HG02759 (cell line): ENCODE measurements around the gene STK17A.
"Not testable (repeated sequence)": the region's sequence is repeated elsewhere in the genome, so short reads cannot be mapped to it uniquely, and the experiment has no call there.

ENCODE experiments used
- ATAC-seq: cut with Tn5 transposase; IDR thresholded peaks from one replicate; pipeline ENCODE4 v1.9.1; 2021; ENCODE audit warnings: mild to moderate bottlenecking, moderate library complexity; ENCODE audit not compliant: unreplicated experiment

The STK17A gene

GRCh38 chr7:43565786-43566185, 17.1 kb upstream of the STK17A start:
- ATAC-seq: no peak

GRCh38 chr7:43568529-43568928, 14.4 kb upstream of the STK17A start:
- ATAC-seq: no peak

GRCh38 chr7:43569424-43569823, 13.5 kb upstream of the STK17A start:
- peak; percentile 94 for ATAC-seq

GRCh38 chr7:43570688-43571365, 12.1 kb upstream of the STK17A start:
- ATAC-seq: no peak

GRCh38 chr7:43572516-43573049, 10.3 kb upstream of the STK17A start:
- no peak for ATAC-seq

GRCh38 chr7:43573832-43574231, 9.1 kb upstream of the STK17A start:
- not testable (repeated sequence) for ATAC-seq

GRCh38 chr7:43575506-43575905, 7.4 kb upstream of the STK17A start:
- ATAC-seq: no peak

GRCh38 chr7:43576241-43576640, 6.7 kb upstream of the STK17A start:
- no peak for ATAC-seq

GRCh38 chr7:43577485-43577951, 5.4 kb upstream of the STK17A start:
- ATAC-seq: no peak

- peak; percentile 24 for ATAC-seq
Observed at GRCh38 chr7:43583424-43584194, 701 bp downstream of the STK17A start.

GRCh38 chr7:43584195-43584586, 1.3 kb downstream of the STK17A start:
- ATAC-seq: no peak

- ATAC-seq: not testable (repeated sequence)
Observed at GRCh38 chr7:43584733-43585132, 1.8 kb downstream of the STK17A start.

- no peak for ATAC-seq
Observed at GRCh38 chr7:43585562-43585961, 2.7 kb downstream of the STK17A start.

- no peak for ATAC-seq
Observed at GRCh38 chr7:43586251-43586900, 3.5 kb downstream of the STK17A start.

- no peak for ATAC-seq
Observed at GRCh38 chr7:43588477-43589132, 5.7 kb downstream of the STK17A start.

GRCh38 chr7:43589133-43589478, 6.2 kb downstream of the STK17A start:
- no peak for ATAC-seq

GRCh38 chr7:43589728-43590127, 6.8 kb downstream of the STK17A start:
- no peak for ATAC-seq

- peak; percentile 72 for ATAC-seq
Observed at GRCh38 chr7:43590862-43591557, 8.1 kb downstream of the STK17A start.

- peak; percentile 34 for ATAC-seq
Observed at GRCh38 chr7:43591558-43592180, 8.8 kb downstream of the STK17A start.

GRCh38 chr7:43592326-43592725, 9.4 kb downstream of the STK17A start:
- ATAC-seq: no peak
